ENCODE data around the gene LONRF3.
A peak's percentile ranks its signal among the peaks of the same experiment; 100 is the strongest.

The LONRF3 gene

GRCh38 chrX:118974088-118974907 lies at the start of gene LONRF3:
LONRF3 (plus strand) TSS chrX:118974618; CDS start chrX:118974781, 163 bp downstream.
- DNase-seq (ENCODE audit: low read depth) = peak; percentile 40
- no peak for TF ChIP-seq CTCF (IDR thresholded peaks at IDR 0.05; ENCODE audit: insufficient read depth, low read depth, low read length, missing control alignments)
- H3K4me3 ChIP-seq (ENCODE audit: low read length) = no peak within 1 kb of the TSS

- no peak overlapping the region for H3K4me3 ChIP-seq (ENCODE audit: low read length)
- no peak for DNase-seq (ENCODE audit: low read depth)
- no peak for TF ChIP-seq CTCF (IDR thresholded peaks at IDR 0.05; ENCODE audit: insufficient read depth, low read depth, low read length, missing control alignments)
These were observed 46.3 kb upstream of the LONRF3 start for GRCh38 chrX:118928151-118928550.

- DNase-seq (ENCODE audit: low read depth) = no peak
- TF ChIP-seq CTCF (IDR thresholded peaks at IDR 0.05; ENCODE audit: insufficient read depth, low read depth, low read length, missing control alignments) = no peak
- no peak overlapping the region for H3K4me3 ChIP-seq (ENCODE audit: low read length)
These were observed 39.1 kb upstream of the LONRF3 start for GRCh38 chrX:118935352-118935751.

- DNase-seq (ENCODE audit: low read depth) = no peak
- no peak for TF ChIP-seq CTCF (IDR thresholded peaks at IDR 0.05; ENCODE audit: insufficient read depth, low read depth, low read length, missing control alignments)
These were observed 33.3 kb upstream of the LONRF3 start for GRCh38 chrX:118941147-118941546.

GRCh38 chrX:118943102-118943501 lies 31.3 kb upstream of the LONRF3 start:
- no peak for DNase-seq (ENCODE audit: low read depth)
- TF ChIP-seq CTCF (IDR thresholded peaks at IDR 0.05; ENCODE audit: insufficient read depth, low read depth, low read length, missing control alignments) = no peak
- H3K4me3 ChIP-seq (ENCODE audit: low read length) = no peak overlapping the region

More at GRCh38 chrX:118941147-118941546, 33.3 kb upstream of the LONRF3 start:
- H3K4me3 ChIP-seq (ENCODE audit: low read length) = no peak overlapping the region

GRCh38 chrX:118945921-118946320 lies 28.5 kb upstream of the LONRF3 start:
- no peak overlapping the region for H3K4me3 ChIP-seq (ENCODE audit: low read length)
- no peak for DNase-seq (ENCODE audit: low read depth)

More at GRCh38 chrX:118945921-118946320, 28.5 kb upstream of the LONRF3 start:
- no peak for TF ChIP-seq CTCF (IDR thresholded peaks at IDR 0.05; ENCODE audit: insufficient read depth, low read depth, low read length, missing control alignments)

All from epithelial cell of esophagus (primary cell).